Stimulated activated CD4-positive, alpha-beta T cell treated with anti-CD3 and anti-CD28 coated beads, Interleukin-12 subunit alpha, Interleukin-12 subunit beta, amount 100 ng/mL, for 4 hours (primary cell): ENCODE measurements around the gene PTPRD.

Source experiments
- DNase-seq: peaks from one replicate; pipeline ENCODE4 v3.0.0-alpha.2; 2020

Gene PTPRD

DNA sequence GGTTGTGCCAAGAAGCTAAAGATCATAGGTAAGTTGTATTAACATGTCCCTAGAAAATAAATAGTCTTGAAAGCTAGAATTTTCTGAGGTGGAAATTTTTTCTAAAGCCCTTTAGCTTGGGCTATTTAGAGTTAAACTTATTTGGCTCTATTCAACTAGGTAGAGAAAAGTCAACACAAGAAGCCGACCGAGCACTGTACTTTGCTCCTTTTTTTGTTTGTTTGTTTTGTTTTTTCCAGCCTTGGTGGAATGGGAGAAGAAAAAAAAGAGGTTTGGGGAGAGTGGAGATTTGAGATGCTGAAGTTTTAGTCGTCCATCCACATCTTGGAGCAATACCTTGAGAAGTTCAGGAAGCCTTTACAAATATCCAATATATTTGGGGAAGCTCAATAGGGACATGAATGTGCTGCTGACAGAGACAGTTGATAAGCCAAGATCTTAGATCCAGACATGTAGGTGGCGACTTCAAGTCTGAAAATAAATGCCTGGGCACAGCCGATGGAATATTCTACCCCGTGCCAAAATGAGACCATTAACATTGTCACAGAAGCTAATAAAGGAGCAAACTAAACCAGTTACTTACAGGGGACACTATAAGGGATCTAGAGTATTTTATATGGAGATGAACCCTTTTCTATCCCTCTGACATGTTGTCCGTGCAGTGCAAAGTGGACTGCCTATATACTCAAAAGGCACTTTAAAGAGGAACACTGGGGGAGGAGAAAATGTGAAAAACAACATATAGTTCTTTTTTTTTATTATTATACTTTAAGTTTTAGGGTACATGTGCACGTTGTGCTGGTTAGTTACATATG lies 466.1 kb downstream of the PTPRD start:
- no peak for DNase-seq

DNA sequence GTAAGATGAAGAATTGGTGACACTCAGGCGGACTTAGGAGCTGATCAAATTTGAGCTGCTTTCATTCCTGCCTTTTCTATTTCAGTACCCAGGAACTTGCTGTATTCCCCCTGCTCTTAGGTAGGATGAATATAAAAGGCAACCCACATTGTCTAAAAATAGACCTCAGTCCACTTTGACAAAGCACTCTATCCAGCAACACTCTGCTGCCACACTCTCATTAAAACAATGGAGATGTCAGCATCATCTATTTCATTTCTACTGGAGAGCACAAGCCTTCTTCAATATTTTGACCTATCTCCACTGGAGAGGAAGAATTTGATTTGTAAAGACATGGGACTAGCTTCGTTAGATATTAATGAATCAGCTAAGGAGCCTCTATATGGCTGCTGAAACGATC lies 468.4 kb downstream of the PTPRD start:
- DNase-seq = no peak

DNA sequence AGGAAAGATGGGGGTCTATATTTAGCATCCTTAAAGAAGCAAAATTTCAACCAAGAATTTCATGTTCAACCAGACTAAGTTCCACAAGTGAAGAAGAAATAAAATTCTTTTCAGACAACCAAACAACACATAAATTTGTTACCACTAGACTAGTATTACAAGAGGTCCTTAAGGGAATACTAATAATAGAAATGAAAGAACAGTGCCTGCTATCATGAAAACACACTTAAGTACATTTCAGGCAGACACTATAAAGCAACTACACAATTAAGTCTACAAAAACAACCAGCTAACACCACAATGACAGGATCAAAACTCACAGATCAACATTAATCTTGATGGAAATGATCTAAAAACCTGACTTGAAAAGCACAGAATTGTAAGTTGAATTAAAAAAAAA lies 477.2 kb downstream of the PTPRD start:
- no peak for DNase-seq

DNA sequence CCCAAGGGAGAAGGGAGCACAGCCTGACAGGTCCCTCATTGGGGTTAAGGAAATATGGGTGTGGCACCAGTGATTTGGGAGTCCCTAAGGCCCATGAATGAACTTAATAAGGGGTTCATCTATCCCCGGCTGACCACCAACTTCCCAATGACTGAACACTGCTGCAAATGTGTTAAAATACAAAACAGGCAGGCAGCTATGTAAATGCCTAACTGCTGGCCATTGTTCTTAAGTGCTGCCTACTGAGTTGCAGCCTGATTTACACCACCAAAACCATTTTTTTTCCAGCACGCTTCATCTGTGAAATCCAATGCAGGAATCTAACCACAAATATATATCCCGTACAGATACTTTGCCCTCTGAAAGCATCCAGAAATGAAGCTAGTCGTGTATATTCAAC lies 478.5 kb downstream of the PTPRD start:
- DNase-seq = no peak

- no peak for DNase-seq
These were observed 482.6 kb downstream of the PTPRD start for GRCh38 chr9:10130061-10130675.

DNA sequence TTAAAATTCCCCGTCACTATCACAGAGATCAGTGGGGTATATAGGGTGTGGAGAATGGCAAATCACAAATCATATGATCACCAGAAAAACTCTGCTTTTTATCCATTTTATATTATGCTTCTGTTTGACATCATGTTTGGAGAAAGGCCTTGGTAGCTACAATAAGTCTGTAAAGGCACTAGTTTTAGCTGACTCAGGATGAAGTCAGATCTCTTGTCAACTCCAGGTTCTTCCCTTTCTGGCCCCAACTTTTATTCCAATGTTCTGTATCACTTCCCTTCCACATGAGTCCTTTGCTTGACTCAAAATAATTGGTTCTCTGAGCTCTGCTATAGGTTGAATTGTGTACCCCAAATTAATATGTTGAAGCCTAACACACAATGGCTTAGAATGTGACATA lies 484.9 kb downstream of the PTPRD start:
- no peak for DNase-seq

DNA sequence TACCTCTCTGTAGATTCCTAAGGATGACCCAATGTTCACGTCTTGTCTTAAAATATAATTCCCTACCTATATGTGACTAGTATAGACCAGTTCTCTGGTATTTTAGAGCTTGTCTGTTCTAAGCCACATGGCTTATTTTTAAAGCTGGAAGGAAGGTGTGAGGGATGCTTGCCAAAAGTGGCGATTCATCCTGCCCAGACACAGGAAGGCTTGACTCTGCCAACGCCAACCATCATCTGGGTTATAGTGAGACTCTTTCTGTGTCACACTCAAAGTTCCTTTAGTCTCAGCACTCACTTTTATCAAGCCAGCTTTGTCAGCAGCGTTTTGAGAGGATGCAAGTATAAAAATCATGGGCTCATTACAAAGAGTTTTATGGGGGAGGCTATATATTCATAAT lies 500.0 kb downstream of the PTPRD start:
- no peak for DNase-seq

DNA sequence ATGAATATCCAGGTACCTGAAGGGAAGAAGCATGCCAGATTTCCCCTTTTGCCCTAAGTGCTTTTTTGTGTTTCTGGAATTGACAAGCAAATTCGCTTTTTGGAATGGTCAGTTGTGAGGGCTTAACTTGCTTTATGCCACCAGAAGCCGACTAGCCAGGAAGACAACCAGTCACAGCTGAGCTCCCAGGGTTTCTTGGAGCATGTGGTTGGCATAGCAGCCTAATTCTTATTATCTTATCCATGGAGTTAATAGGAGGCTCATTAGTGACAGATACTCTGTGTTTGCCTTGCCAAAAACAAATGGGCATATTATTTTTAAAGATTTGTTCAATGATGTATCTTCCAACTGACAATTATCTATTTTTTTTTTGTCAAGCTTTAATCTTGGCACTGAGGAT lies 500.7 kb downstream of the PTPRD start:
- DNase-seq = no peak

GRCh38 chr9:10108815-10109214 lies 504.0 kb downstream of the PTPRD start:
- no peak for DNase-seq

GRCh38 chr9:10104774-10105173 lies 508.0 kb downstream of the PTPRD start:
- no peak for DNase-seq

DNA sequence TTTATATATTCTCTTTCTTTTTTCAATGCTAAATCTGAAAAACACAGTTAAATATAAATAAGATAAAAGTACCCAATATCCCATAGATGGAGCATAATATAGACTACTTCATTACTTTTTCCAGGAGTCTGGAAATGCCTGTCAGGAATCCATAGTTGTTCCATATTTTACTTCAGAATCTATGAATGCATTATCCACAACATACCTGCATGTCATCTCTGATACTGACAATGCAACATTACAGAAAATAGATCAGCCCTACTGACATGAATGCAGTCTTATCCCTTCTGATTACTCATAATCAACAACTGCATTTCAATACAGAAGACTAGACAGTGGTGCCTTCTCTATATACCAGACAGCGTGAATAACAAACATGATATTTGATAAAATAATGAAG lies 517.6 kb downstream of the PTPRD start:
- DNase-seq = no peak

DNA sequence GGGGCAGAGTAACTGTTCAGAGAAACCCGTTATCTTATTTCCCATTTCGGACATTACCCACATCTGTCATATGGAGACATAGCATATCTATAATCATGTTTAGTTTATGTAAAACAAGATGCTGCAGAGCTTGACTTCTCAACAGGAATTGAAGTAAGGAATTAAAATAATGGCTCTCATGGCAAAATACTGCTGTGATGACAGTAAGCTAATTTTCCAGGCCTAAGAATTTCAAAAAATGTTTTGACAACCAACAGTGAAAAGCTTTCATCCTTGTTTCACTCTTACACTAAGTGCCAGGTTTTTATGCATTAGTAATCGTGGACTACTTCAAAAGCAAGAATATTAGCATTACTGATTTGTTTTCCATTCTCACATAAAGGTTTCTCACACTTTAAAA lies 518.2 kb downstream of the PTPRD start:
- no peak for DNase-seq

DNA sequence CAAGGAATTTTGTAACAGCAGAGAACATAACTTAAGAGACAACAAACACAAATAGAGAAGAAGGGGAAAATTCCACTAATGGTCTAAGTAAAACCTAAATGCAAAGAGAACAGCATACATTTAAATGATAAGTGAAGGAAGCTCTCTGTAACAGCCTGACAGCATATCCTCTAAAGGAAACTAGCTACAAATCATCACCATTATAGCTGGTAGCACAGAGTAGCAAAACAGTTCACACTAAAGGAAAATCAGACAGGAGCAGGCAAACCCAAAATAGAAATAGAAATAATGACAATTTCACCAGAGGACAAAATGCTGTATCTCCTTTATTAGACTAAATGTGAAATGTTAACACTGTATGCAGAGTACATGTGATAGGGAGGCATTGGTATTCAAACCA lies 532.8 kb downstream of the PTPRD start:
- DNase-seq = no peak

DNA sequence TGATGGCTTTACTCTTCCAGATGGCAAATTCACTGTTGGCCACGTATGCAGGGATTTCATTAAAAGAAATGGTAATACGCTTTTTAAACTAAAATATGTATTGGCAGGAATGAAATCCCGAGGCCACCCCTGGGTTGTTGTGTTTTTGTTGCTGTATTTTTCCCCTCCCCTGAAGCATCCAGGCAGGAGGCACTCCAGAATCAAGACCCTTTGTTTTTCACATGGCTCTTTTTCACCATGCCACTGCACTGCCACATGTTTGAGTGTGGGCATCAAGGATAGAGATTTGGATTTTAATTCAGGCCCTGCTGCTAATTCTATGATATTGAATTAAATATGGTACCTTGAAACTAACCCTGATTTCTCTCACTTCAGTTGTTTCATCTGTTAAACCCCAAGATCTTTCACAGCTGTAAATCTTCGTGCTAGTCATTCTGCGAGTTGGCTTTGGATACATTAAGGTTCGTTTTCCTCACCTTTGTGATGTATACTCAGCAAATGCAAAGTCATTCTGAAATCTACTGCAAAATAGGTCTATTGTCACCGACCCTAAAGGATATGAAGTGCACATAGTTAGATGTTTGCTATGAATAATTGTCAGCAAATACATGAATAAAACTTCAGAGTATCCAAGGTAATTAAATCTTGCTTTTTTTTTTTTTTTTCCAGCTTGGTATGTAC lies 533.4 kb downstream of the PTPRD start:
- DNase-seq = no peak

- no peak for DNase-seq
These were observed 541.2 kb downstream of the PTPRD start for GRCh38 chr9:10071579-10071978.

- no peak for DNase-seq
These were observed 550.0 kb downstream of the PTPRD start for GRCh38 chr9:10062629-10063395.

- no peak for DNase-seq
These were observed 553.8 kb downstream of the PTPRD start for GRCh38 chr9:10059044-10059443.

GRCh38 chr9:10055886-10056395 lies 556.9 kb downstream of the PTPRD start:
- DNase-seq = no peak

GRCh38 chr9:10054456-10054855 lies 558.3 kb downstream of the PTPRD start:
- DNase-seq = no peak

DNA sequence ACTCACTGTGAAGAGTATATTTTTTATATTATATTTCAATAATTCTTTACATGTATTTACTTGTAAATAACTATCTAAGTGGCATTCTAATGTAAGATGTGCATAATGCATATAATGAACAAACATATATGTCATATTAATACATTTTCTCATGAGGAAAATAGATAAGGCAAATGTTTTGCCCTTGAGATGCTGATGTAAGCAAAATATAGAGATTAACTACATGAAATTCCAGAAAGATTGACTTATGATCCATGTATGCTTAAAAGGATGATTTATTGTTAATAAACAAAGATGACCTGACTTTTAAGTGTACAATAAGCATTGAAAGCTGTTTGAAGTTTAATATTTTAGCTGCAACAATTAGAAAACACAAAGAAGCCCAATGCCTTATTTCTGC lies 559.9 kb downstream of the PTPRD start:
- no peak for DNase-seq

GRCh38 chr9:10052181-10052580 lies 560.6 kb downstream of the PTPRD start:
- DNase-seq = no peak

DNA sequence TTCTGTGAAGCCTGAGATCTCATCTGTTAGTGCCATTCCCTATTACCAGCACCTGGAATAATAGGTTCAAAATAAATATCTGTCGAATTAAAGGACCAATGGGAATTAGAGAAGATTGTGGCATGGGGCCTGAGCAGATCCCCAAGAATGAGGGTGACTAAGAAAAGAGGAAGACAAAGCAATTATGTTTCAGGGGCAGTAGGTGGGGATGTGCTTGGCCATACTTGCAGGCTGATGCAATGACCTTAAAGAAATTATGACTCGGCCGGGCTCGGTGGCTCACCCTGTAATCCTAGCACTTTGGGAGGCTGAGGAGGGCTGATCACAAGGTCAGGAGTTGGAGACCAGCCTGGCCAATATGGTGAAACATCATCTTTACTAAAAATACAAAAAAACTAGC lies 562.8 kb downstream of the PTPRD start:
- DNase-seq = no peak

DNA sequence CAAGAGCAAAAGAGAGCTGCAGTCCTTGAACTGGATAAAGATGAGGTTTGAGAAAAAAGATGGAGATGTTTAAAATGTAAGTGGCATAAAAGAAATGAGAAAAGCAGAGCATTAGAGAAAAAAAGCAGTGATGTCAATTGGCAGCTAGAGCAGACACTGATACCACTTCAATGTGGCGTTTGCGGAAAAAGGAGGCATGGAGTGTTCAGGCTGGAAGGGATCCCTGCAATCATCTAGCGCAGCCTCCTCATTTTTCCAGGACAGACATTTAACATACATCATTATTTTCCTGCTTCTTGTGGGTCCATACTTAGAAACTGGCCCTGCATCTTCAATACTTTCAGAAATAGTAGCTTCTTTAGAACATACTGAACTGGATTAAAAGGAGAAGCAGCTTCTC lies 563.8 kb downstream of the PTPRD start:
- no peak for DNase-seq
